ENCODE results near the gene ZNF552.

- TF ChIP-seq CTCF (IDR thresholded peaks at IDR 0.05 in 4 of 5, conservative IDR thresholded peaks at IDR 0.05 in 1 of 5): no peak
- TF ChIP-seq POLR2A (IDR thresholded peaks at IDR 0.05): no peak
Measured at GRCh38 chr19:57800696-57801095, 14.0 kb downstream of the ZNF552 start.

All from gastrocnemius medialis (tissue), 4 donors.